Upper lobe of right lung (tissue), 1 donor: ENCODE results near the gene OOSP3. TPM values are rescaled to one million over a fixed set of nuclear protein-coding genes. Genes with fewer than 3 reads are reported as not detected.
"Not testable (repeated sequence)": the region's sequence is repeated elsewhere in the genome, so short reads cannot be mapped to it uniquely, and the experiment has no call there.

Experiments
- ATAC-seq: fragments of 200-7000 bp; cut with Tn5 transposase; one replicate; pipeline ENCODE4 v1.9.1; 2020; ENCODE audit warnings: mild to moderate bottlenecking, moderate library complexity
- DNase-seq: peaks from one replicate; pipeline ENCODE4 v3.0.0-alpha.2; 2020
- H3K27ac ChIP-seq: fragments of 200-600 bp; one replicate; pipeline ENCODE4 v1.8.0; 2022
- H3K27me3 ChIP-seq: fragments of 200-600 bp; one replicate; pipeline ENCODE4 v1.8.0; 2022; ENCODE audit warnings: mild to moderate bottlenecking
- H3K36me3 ChIP-seq: fragments of 200-600 bp; one replicate; pipeline ENCODE4 v1.8.0; 2022
- H3K4me1 ChIP-seq: fragments of 200-600 bp; one replicate; pipeline ENCODE4 v1.8.0; 2022
- H3K4me3 ChIP-seq: fragments of 200-600 bp; one replicate; pipeline ENCODE4 v1.8.0; 2022; ENCODE audit warnings: mild to moderate bottlenecking
- H3K9me3 ChIP-seq: fragments of 200-600 bp; one replicate; pipeline ENCODE4 v1.8.0; 2022
- intact Hi-C: fragments of 100-400 bp; cut with DNase I; formaldehyde crosslinking; loops from one replicate; pipeline ENCODE4 v1.11.0; 2022
- total RNA-seq: library from RNA; stranded (reverse); fragmentation: NEBNext Ultra II Directional; extraction: Animal tissue kit (Norgen Biotek cat#: 25700); gene quantifications from one replicate; pipeline ENCODE4 v1.2.1, GENCODE V29; 2021
- TF ChIP-seq, protein P1 (sequence below): fragments of 200-600 bp; IDR thresholded peaks from one replicate; pipeline ENCODE4 v1.8.0; 2022; ENCODE audit warnings: antibody characterized with exemption
- donor health status: DM: no; HTN: yes; CAD: no; lungs with severe emphysema.

OOSP3 gene
- total RNA-seq, 1 donor from 2014 or later: not detected

DNA sequence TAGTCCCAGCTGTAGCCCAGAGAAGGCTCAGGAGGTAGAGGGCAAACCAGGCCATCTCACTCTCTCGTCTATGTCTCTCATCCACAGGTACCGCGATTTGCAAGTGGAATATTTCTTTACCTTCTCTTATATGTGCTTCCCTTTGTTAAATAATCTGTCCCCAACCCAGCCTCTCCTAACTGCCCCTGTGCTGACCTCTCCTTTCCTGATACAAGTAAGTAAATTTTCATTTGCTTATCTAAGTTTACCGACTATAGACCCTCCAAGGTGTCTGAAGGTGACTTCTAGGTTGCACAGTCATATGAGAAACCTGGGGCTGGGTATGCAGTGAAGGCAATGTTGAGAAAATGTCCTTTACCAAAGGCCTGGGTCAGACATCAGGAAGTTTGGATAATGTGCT, 33.2 kb upstream of the OOSP3 start, which contains the start of gene CBLIF:
Gene CBLIF (minus strand): TSS at position 101 of the 400 bp plus-strand sequence. CDS start 46 bp downstream, at position 55.
- no peaks in the 10 kb centered on the region for H3K36me3 ChIP-seq
- TF ChIP-seq, protein P1, sequence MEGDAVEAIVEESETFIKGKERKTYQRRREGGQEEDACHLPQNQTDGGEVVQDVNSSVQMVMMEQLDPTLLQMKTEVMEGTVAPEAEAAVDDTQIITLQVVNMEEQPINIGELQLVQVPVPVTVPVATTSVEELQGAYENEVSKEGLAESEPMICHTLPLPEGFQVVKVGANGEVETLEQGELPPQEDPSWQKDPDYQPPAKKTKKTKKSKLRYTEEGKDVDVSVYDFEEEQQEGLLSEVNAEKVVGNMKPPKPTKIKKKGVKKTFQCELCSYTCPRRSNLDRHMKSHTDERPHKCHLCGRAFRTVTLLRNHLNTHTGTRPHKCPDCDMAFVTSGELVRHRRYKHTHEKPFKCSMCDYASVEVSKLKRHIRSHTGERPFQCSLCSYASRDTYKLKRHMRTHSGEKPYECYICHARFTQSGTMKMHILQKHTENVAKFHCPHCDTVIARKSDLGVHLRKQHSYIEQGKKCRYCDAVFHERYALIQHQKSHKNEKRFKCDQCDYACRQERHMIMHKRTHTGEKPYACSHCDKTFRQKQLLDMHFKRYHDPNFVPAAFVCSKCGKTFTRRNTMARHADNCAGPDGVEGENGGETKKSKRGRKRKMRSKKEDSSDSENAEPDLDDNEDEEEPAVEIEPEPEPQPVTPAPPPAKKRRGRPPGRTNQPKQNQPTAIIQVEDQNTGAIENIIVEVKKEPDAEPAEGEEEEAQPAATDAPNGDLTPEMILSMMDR: no peak
- H3K4me3 ChIP-seq: no peak within 1 kb of the TSS
- DNase-seq (no peak), ATAC-seq (no peak)
- no peaks in the 10 kb centered on the region for H3K27me3 ChIP-seq
- no peaks in the 10 kb centered on the region for H3K9me3 ChIP-seq
- no peaks in the 10 kb centered on the region for H3K4me1 ChIP-seq
- intact Hi-C loops: no loop called here
- no peak within 1 kb of the TSS for H3K27ac ChIP-seq

DNA sequence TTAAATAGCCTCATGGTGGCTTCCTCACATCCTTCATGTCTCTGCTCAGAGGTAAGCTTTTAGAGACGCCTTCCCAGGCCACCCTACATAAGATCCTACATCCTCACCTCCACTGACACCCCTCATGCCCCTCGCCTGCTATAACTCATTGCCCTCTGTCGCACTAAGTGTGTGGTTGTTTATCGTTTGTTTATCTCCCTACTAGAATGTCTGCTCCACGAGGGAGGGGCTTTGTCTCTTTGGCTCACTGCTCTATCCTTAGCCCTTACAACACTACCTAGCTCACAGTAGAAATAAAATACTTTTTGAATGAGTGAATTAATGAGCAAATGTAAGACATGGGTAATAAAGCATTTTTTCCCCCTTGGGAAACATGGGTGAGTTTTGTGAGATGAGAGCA, 32.0 kb upstream of the OOSP3 start:
- Histone ChIP-seq H3K27me3 (no peaks in the 10 kb centered on the region), H3K4me1 (no peaks in the 10 kb centered on the region), H3K9me3 (no peaks in the 10 kb centered on the region), H3K27ac (no peak overlapping the region), H3K36me3 (no peaks in the 10 kb centered on the region), H3K4me3 (no peak overlapping the region)
- ATAC-seq (no peak), DNase-seq (no peak)
- intact Hi-C loops: no loop called here
- TF ChIP-seq, protein P1: no peak

DNA sequence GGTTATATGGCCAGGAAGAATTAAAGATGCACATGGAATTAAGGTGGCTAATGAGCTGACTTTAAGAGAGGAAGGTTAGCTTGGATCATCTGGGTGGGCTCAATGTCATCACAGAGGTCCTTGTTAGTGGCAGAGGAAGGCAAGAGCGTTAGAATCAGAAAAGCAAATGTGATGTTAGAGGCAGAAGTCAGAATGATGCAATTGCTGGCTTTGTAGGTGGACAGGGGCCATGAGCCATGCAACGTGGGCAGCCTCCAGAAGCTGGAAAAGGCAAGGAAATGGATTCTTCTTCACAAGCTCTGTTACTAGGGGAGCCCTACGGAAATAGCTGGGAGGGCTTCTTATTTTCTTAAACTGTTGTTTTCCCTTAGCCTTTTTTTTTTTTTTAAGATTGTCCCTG, 31.0 kb upstream of the OOSP3 start:
- H3K27ac ChIP-seq: no peak overlapping the region
- H3K9me3 ChIP-seq: no peaks in the 10 kb centered on the region
- no peak overlapping the region for H3K4me3 ChIP-seq
- intact Hi-C loops: no loop called here
- H3K27me3 ChIP-seq: no peaks in the 10 kb centered on the region
- H3K4me1 ChIP-seq: no peaks in the 10 kb centered on the region
- DNase-seq (no peak), ATAC-seq (no peak)
- H3K36me3 ChIP-seq: no peaks in the 10 kb centered on the region
- TF ChIP-seq, protein P1: no peak

DNA sequence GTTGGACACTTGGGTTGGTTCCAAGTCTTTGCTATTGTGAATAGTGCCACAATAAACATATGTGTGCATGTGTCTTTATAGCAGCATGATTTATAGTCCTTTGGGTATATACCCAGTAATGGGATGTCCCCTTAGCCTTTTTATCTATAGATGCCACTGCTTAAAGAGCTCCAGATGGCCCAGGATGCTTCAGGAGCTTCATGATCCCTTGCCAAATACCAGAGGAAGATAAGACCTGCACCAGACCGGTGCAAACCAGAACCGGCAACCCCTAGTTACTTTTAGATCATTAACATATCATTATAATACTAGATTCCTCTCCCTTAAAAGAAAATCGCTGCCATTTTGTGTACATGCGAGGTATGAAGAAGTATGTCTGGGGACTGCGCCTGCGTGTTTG, 30.1 kb upstream of the OOSP3 start:
- H3K27me3 ChIP-seq, ATAC-seq, H3K36me3 ChIP-seq, intact Hi-C loops, H3K4me1 ChIP-seq, H3K27ac ChIP-seq, DNase-seq, H3K9me3 ChIP-seq, H3K4me3 ChIP-seq: not testable (repeated sequence)

DNA sequence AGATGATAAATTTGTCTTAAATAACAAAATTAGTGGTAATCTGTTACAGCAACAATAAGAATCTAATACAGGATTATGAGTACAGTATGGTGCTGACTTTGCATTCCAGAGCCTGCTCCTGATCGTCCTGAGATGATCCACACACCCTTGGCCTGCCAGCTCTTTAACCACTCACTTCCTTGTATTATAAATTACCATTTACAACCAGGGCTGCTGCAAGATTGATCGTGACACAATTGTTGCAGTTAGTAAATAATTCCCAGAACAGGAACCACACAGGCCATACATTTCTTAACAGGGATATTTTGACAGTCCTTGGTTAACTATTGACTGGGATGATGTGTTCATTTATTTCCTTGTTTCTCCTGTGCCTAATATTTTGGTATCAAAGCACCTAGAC, 29.5 kb upstream of the OOSP3 start:
- ATAC-seq (peak; percentile 67), DNase-seq (no peak)
- H3K27me3 ChIP-seq: no peaks in the 10 kb centered on the region
- H3K9me3 ChIP-seq: no peaks in the 10 kb centered on the region
- H3K4me3 ChIP-seq: no peak overlapping the region
- TF ChIP-seq, protein P1: no peak
- intact Hi-C loops: no loop called here
- no peaks in the 10 kb centered on the region for H3K4me1 ChIP-seq
- H3K36me3 ChIP-seq: no peaks in the 10 kb centered on the region
- H3K27ac ChIP-seq: no peak overlapping the region

DNA sequence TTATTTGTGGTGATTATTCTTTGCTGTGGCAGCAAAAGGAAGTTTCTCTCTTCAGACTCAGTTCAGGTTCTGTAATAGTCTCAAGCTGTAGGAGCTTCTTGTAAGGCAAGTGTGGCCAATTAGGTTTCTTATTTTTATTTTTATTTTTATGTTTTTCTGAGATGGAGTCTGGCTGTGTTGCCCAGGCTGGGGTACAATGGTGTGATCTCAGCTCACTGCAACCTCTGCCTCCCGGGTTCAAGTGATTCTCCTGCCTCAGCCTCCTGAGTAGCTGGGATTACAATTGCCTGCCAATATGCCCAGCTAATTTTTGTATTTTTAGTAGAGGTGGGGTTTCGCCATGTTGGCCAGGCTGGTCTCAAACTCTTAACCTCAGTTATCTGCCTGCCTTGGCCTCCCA, 29.0 kb upstream of the OOSP3 start:
- H3K4me3 ChIP-seq, H3K9me3 ChIP-seq, DNase-seq, H3K4me1 ChIP-seq, ATAC-seq, H3K27me3 ChIP-seq, intact Hi-C loops, H3K27ac ChIP-seq, H3K36me3 ChIP-seq: not testable (repeated sequence)

DNA sequence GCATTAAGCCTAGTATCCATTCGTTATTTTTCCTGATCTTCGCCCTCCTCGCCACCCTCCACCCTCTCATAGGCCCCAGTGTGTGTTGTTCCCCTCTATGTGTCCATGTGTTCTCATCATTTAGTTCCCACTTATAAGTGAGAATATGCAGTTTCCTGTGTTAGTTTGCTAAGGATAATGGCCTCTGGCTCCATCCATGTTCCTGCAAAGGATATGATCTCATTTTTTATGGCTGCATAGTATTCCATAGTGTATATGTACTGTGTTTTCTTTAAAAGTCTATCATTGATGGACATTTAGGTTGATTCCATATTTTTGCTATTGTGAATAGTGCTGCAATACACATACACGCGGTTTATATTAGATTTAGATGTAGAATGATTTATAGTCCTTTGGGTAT, 27.2 kb upstream of the OOSP3 start:
- H3K36me3 ChIP-seq, H3K4me3 ChIP-seq, H3K27ac ChIP-seq, H3K4me1 ChIP-seq, H3K9me3 ChIP-seq, intact Hi-C loops, DNase-seq, ATAC-seq, H3K27me3 ChIP-seq: not testable (repeated sequence)
